ENCODE measurements around the gene UGT1A5.

The UGT1A5 gene

DNA sequence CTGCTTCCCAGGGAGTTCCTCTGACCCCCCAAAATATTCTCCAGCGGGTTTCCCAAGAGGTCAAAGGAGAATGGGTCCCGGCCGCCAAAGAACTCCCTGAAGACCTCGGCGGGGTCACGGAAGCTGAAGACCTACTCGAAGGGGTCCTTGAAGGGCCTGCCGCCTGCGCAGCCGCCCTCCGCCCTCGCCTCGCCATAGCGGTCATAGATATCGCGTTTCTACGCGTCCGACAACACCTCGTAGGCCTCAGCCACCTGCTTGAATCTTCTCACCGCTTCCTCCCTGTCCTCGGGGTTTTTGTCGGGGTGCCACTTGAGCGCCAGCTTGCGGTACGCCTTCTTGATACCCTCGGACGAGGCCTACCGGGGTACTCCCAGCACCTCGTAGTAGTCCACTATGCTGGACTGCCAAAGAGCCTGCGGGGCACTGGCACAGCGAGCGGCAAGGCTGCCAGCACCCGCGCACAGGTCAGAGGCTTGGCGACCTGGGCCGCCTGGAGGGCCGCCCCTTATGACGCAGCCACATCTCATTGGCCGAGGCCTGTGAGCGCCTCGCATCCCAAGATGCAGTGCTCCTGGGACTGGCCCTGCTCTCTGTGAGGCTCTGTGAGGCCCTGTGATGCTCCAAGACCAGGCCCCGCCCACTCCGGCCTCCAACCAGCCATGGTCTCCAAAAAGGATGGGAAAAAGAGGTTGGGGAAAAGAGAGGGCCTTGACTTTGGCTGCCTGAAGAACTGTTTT is 42.3 kb downstream of the UGT1A5 start:
- TF ChIP-seq TAF1 (IDR thresholded peaks at IDR 0.05; ENCODE audit: borderline replicate concordance, insufficient read depth, low read length), result no peak
- no peak for TF ChIP-seq FOXP2 (optimal IDR thresholded peaks at IDR 0.05; ENCODE audit: borderline replicate concordance, extremely low read depth, extremely low read length, insufficient read depth)
- TF ChIP-seq POLR2AphosphoS5 (IDR thresholded peaks at IDR 0.05; ENCODE audit: low read depth, low read length), result no peak
- TF ChIP-seq, protein P1, sequence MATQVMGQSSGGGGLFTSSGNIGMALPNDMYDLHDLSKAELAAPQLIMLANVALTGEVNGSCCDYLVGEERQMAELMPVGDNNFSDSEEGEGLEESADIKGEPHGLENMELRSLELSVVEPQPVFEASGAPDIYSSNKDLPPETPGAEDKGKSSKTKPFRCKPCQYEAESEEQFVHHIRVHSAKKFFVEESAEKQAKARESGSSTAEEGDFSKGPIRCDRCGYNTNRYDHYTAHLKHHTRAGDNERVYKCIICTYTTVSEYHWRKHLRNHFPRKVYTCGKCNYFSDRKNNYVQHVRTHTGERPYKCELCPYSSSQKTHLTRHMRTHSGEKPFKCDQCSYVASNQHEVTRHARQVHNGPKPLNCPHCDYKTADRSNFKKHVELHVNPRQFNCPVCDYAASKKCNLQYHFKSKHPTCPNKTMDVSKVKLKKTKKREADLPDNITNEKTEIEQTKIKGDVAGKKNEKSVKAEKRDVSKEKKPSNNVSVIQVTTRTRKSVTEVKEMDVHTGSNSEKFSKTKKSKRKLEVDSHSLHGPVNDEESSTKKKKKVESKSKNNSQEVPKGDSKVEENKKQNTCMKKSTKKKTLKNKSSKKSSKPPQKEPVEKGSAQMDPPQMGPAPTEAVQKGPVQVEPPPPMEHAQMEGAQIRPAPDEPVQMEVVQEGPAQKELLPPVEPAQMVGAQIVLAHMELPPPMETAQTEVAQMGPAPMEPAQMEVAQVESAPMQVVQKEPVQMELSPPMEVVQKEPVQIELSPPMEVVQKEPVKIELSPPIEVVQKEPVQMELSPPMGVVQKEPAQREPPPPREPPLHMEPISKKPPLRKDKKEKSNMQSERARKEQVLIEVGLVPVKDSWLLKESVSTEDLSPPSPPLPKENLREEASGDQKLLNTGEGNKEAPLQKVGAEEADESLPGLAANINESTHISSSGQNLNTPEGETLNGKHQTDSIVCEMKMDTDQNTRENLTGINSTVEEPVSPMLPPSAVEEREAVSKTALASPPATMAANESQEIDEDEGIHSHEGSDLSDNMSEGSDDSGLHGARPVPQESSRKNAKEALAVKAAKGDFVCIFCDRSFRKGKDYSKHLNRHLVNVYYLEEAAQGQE (IDR thresholded peaks at IDR 0.05; ENCODE audit: insufficient read depth in 1 of 2, low read depth in 2 of 2, low read length in 2 of 2), result no peak
- no peak for TF ChIP-seq SIN3A (IDR thresholded peaks at IDR 0.05; ENCODE audit: borderline replicate concordance, insufficient read depth, low read length)

DNA sequence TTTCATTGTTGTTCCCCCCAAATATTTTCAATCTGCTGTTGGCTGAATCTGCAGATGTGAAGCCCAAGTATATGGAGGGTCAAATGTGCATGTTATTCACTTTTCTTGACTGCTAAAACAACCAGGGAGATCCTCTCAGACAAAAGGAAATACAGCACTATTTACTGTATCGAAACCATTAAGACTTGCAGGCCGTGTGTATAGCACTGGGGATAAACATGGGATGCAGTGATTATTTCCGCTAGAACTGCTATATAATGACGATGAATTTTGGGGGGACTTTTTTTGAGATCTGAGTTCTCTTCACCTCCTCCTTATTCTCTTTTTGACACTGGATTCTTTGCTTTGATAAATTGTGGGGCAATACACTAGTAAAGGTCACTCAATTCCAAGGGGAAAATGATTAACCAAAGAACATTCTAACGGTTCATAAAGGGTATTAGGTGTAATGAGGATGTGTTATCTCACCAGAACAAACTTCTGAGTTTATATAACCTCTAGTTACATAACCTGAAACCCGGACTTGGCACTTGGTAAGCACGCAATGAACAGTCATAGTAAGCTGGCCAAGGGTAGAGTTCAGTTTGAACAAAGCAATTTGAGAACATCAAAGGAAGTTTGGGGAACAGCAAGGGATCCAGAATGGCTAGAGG is 43.8 kb downstream of the UGT1A5 start:
- TF ChIP-seq SIN3A (IDR thresholded peaks at IDR 0.05; ENCODE audit: borderline replicate concordance, insufficient read depth, low read length) (no peak), TAF1 (IDR thresholded peaks at IDR 0.05; ENCODE audit: borderline replicate concordance, insufficient read depth, low read length) (no peak), POLR2AphosphoS5 (IDR thresholded peaks at IDR 0.05; ENCODE audit: low read depth, low read length) (no peak), FOXP2 (optimal IDR thresholded peaks at IDR 0.05; ENCODE audit: borderline replicate concordance, extremely low read depth, extremely low read length, insufficient read depth) (no peak)
- TF ChIP-seq, protein P1 (IDR thresholded peaks at IDR 0.05; ENCODE audit: insufficient read depth in 1 of 2, low read depth in 2 of 2, low read length in 2 of 2), result no peak

DNA sequence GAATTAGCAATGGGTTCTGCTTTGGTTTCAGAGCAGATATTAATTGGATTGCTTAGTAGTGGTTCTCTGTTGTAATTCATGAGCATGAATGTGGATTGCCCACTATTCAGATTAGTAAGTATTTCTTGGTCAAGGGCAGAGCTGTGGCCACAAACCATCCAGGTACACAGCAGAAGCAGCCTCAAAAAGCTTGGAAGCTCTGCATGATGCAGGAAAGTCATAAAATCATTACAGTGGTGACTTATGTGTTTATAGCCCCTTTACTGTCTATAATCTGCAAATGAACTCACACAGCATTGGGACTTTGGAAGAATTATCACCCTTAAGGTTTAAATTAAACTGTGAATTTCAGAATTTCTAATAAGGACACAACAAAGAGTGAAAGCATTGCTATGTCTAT is 45.4 kb downstream of the UGT1A5 start:
- no peak for TF ChIP-seq TAF1 (IDR thresholded peaks at IDR 0.05; ENCODE audit: borderline replicate concordance, insufficient read depth, low read length)
- TF ChIP-seq, protein P1 (IDR thresholded peaks at IDR 0.05; ENCODE audit: insufficient read depth in 1 of 2, low read depth in 2 of 2, low read length in 2 of 2), result no peak
- no peak for TF ChIP-seq SIN3A (IDR thresholded peaks at IDR 0.05; ENCODE audit: borderline replicate concordance, insufficient read depth, low read length)
- TF ChIP-seq POLR2AphosphoS5 (IDR thresholded peaks at IDR 0.05; ENCODE audit: low read depth, low read length), result no peak
- TF ChIP-seq FOXP2 (optimal IDR thresholded peaks at IDR 0.05; ENCODE audit: borderline replicate concordance, extremely low read depth, extremely low read length, insufficient read depth), result no peak

DNA sequence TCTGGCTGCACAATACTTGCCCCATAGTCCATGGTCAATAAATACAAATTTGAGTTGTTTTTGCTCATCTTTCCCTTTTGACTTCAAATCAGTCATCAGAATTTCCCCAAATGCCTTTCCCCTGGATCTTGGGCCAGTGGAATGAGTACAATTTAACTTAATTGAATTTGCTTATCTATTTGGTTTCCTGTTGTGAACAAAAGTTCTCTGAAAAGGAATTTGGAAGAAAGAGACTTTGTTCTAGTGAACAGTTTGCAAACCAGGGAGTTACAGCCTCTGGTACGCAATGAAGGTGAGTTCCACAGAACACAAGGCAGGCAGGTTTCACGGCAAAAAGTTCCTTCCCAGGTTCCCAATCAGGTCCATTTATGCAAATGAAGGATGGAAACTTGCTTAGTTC is 46.1 kb downstream of the UGT1A5 start:
- no peak for TF ChIP-seq FOXP2 (optimal IDR thresholded peaks at IDR 0.05; ENCODE audit: borderline replicate concordance, extremely low read depth, extremely low read length, insufficient read depth)
- no peak for TF ChIP-seq POLR2AphosphoS5 (IDR thresholded peaks at IDR 0.05; ENCODE audit: low read depth, low read length)
- TF ChIP-seq, protein P1 (IDR thresholded peaks at IDR 0.05; ENCODE audit: insufficient read depth in 1 of 2, low read depth in 2 of 2, low read length in 2 of 2), result no peak
- no peak for TF ChIP-seq TAF1 (IDR thresholded peaks at IDR 0.05; ENCODE audit: borderline replicate concordance, insufficient read depth, low read length)
- TF ChIP-seq SIN3A (IDR thresholded peaks at IDR 0.05; ENCODE audit: borderline replicate concordance, insufficient read depth, low read length), result no peak
